HPDE6-E6E7 (cell line): ENCODE data around the gene NACC2.
A peak's percentile ranks its signal among the peaks of the same experiment; 100 is the strongest.
"Not testable (repeated sequence)": the region's sequence is repeated elsewhere in the genome, so short reads cannot be mapped to it uniquely, and the experiment has no call there.

Experiments
- DNase-seq: peaks from one replicate; pipeline ENCODE4 v3.0.0; 2011; ENCODE audit warnings: missing footprints; ENCODE audit errors: extremely low spot score

NACC2 gene

DNA sequence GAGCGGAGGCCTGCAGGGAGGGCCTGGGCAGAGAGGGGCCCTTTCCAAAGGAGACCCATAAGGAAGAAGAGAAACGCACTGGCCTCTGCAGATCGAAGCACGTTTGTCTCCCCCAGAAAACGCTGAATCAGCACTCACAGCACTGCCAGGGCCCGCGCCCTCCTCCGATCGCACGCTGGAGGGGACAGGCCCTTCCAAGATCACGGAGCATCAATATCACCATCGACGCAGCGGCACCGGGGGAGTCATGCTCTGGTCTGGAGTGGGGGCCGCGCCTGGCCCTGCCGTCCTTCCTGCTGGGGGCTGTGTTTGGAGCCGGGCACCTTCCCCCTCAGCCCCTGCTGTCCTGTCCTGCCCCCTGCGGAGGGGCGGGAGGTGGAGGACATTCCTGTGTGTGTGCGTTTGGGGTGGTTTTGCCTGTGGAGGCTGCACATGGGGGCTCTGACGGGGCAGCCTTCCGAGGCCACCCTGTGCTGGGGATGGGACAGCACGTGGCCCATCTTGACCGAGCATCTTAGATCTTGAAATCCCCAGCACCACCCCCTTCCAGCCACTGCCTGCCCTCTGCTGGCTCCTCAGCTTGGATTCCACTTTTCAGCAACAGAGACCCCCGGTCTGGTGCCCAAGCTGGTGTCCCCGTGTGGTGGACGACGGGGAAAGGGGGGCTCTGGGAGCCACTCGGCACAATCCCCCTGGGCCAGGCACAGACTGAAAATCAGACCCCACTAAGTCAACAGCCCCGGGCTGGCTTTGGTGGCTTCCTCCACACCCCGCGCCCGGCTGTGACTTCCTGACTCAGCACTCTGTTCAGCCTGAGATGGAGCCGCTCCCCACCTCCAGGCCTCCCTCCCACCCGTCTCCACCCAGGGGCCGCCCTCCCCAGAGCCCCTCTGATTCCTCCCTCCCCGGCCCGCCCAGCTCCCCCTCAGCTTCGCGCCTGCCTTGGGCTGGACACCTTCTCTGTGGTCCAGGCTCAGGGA is 15.3 kb upstream of the NACC2 start:
- no peak for DNase-seq

DNA sequence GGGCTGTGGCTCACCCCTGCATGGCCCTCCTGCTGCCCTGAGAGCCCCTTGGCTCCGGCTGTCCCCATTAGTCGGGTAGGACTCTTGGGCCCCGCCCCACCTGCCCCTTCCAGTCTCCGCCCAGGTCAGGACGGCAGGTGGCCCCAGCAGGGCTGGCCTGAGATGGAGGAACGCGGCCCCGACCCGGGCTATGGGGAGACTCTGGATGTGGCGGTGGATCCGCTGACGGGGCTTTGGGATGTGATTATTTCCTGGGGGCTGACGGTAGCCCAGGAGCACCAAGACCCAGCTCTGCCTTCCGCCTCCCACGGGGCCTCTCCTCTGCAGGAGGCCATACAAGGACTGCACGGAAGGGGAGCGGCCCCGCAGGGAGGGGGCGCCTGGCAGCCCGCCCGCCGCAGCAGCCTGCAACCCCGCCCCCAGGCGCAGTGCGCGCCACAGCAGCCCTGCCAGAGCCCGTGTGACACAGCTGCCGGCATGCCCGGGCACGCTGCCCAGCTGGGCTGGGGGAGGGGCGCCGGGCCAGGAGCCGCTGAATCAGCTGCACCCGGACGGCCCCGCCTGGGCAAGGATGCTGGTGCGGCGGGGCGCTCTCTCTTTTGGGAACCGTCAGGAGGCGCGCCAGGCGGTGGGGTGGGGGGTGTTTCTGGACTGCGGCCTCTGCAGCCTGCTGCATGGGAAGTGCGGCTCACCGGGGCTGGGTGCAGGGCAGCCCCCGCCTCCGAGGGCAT is 14.4 kb upstream of the NACC2 start:
- peak; percentile 88 for DNase-seq

DNA sequence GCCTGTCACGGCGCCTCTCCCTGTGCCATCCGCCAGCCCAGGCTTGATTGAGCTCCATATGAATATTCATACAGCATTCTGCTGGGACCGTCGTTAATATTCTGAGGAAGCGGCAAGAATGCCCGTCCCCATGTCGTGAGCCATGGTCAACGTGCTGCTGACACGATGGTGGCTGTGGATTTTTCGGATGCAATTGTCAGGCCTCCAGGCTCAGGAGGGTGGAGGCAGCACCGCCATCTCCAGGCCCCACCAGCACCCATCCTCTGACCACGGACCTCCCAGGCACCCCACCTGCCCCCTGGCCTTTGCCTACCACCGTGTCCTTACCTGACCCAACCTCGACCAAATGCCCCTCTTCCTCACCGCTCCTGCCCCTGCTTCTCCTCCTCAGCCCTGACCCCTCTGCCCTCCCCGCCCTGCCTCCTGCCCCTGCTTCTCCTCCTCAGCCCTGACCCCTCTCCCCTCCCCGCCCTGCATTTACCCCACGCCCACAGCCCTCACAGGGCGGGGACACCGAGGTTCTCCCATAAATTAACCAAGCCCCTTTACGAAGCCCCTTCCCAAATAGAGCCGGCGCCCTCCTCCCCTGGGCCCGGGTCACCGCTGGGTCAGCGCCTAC is 13.7 kb upstream of the NACC2 start:
- no peak for DNase-seq

DNA sequence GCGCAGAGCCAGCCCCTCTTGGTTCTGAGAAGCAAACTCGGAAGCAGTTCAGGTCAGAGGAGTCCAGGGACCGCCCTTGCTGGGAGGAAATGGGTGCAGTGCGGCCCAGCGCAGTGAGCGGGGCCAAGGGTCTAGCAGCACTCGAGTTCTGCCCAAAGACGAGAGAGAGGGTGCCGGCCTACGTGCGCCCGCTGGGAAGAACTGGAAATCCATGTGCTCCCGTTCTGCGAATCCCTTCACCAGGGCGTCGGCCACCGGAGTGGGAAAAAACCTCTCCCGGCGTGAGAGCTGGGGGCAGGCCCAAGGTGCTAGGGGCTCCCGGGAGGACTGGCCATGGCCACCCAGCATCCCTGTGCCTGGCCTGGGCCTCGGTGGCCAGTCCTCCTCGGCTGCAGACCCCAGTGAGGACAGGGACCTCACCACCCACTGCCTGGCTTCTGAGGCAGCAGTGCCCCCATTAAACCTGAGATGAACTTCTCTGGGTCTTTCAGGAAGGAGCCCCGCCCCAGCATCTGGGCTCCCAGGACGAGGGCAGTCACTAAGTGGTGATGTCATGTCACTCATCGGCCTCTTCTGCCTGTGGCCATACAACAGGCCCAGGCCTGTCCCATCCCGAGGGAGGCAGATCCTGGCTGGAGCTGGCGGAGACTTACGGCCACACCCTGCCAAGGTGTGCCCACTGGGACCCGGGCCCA is 13.0 kb upstream of the NACC2 start:
- peak; percentile 76 for DNase-seq

DNA sequence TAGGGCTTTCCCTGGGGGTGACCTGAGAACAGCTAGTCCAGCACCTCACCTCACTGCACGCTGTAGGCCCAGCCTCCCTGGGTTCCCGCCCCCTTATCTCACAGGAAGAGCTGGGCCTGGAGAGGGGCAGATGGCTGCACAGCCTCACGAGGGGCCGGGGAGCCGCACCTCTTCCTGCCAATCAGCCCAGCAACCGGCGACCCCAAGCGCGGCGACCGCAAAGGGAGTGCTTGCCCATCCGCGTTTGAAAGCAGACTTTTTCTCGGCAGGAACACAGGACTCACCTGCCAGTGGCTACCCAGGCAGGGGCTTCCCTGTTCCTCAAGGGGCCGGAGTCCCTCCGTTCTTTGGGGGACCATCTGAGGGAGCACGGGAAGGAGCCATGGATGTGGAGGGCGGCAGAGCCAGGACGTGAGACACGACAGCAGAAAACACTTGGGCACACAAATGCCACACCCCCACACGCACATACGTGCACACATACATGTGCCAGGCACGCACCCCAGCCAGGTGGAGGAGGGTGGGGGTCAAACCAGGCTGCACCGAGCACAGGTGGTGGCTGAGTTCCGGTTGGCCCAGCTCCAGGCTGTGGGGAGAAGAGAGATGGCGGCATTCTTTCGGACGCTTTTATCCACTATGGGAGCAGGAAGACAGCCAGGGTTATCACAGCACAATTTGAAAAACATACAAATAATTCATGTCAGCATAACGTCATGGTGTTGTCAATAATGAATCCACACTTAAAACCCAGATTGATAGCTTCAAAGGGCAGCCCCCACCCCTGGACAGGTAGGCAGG is 12.3 kb upstream of the NACC2 start:
- DNase-seq = no peak

DNA sequence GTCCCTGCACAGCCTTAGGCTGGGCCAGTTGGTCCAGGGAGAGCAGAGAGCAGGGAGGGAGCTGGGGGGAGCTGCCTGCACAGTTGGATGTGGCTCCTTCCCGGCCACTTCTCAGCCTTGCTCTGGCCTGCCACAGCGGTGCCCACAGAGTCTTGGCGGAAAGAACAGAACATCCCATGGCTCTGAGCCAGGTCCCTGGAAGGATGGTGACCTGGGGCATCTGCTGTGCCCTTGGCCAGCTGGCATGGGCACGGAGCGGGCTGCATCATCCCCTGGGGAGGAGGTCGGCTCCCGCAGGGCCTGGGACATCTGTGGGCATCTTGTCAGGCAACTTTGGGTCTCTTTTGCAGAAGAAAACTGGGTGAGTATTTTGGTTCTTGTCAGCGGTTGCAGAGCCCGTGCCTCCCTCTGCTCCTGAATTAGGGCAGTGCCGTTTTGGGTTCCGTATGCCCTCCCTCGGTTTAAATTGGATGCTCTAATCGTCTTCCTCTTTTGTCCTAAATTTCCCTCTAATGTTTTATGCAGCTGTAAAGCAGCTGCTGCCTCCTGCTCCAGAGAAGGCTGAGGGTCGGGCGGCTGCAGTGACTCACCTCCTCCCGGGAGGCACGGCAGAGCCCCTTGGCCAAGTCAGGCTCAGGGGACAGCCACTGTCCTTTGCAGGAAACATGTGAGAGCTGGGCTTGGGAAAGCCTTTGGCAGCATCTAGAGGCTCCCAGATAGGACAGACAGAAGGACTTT is 10.5 kb upstream of the NACC2 start:
- DNase-seq = no peak

DNA sequence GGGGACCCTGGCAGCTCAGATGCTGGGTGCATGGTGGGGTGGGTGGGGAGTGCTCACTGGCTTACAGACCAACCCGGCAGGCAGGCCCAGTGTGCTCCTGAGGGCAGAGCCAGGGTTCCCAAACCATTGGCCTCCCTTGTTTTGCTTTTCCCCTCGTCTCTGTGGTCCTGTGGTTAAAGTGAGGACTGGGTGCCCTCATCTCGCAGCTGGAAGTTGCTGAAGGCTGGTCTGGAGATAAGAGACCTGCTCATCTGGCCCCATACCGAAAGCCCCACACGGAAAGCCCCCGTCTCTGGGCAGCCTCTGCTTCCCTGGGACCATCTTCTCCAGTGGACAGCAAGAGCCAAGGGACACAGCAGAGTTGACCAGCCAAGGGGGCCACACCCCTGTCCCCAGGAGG is 9.8 kb upstream of the NACC2 start:
- DNase-seq = no peak

DNA sequence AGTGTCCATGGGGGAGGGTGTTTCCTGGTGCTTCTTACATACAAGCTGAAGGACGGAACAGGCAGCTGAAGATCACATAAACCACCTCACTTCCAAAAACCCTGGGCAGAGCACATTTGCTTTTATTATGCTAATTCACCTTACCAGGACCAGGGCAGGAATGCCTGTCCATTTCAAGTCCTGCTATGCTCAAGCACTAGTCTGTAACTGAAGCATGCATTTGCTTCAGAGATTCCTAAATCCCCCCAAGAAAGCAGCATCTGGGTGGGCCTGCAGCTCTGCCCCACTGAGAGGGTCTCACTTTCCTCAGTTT is 9.4 kb upstream of the NACC2 start:
- no peak for DNase-seq

DNA sequence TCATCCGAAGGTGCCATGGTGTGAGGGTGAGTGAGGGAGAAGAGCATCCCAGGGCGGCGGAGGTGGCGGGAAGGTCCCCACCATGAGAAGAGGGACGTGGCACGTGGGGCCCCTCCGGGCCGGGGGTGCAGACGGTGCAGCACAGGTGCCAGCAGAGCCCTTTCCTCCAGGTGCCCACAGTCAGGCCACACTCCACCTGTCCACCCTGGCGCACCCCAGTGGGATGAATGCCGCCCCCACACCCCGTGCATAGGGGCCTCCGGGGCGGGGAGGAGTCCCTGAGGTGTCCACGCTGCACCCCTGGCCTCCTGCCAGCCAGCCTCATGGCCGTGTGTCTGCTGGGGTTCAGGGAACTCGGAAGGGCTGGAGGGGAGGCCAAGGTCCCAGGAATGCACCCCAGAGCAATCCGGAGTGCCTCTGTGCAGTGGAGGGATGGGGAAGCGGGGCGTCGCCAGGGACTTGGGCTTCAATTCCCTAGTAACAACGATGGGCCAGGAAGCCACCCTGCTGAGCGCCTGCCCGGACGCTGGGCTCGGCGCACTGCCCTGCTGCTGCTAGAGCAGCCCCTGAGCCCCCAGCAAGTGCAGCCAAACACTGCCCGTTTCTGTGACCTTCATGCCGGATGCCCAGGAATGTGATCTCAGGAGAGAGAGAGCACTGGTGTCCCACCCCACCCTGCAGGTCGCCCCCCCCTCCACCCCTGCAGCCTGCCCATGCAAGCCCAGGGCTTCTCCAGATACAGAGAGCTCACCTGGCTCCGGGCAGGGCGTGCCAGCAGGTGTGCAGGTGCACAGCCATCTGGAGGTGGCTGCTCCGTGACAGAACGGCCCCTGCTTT is 8.8 kb upstream of the NACC2 start:
- no peak for DNase-seq

DNA sequence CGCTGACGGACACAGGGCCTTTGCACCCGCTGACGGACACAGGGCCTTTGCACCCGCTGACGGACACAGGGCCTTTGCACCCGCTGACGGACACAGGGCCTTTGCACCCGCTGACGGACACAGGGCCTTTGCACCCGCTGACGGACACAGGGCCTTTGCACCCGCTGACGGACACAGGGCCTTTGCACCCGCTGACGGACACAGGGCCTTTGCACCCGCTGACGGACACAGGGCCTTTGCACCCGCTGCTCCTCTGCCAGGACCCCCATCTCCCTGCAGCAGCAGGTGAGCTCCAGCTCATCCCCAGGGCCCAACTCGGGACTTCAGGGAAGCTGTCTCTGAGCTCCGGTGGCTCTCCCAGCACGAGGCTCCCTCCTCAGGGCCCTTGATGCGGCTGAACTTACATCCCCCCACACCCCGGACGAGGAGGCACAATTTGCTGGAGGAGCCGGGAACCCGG is 6.6 kb upstream of the NACC2 start:
- DNase-seq = not testable (repeated sequence)

DNA sequence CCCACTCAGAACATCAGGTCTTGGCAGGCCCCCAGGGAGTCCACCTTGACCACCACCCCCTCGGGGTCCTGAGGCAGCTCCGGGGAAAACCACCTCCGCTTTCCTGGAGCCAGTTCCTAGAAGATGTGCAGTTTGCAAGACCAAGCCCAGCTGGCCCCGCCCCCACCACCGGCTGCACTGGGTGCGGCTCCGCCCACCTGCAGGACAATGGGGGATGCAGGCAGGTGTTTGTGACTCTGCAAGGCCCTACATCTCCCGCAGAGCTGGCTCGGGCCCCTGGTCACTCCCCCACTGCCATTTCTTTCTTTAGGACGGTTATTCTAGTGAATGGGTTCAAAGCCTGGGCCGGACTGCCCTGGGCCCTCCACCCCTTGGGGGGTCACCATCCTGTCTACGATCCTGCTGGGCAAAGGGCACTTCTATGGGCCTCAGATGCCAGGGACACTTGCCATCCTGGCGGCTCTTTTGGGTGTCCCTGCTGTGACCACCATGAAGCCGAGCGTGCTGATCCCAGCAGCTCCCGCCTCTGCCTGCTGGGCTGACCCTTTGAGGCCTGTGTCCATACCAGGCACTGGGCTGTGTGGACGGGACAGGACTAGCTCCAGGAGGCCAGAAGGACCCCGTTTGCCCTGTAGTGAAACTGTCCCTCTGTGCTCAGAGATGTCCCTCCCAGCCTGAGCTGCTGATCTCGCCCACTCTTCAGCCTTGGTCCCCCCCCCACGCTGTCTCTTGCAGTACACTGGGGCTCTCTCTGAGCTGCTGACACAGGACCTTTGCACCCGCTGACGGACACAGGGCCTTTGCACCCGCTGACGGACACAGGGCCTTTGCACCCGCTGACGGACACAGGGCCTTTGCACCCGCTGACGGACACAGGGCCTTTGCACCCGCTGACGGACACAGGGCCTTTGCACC is 5.9 kb upstream of the NACC2 start:
- no peak for DNase-seq

DNA sequence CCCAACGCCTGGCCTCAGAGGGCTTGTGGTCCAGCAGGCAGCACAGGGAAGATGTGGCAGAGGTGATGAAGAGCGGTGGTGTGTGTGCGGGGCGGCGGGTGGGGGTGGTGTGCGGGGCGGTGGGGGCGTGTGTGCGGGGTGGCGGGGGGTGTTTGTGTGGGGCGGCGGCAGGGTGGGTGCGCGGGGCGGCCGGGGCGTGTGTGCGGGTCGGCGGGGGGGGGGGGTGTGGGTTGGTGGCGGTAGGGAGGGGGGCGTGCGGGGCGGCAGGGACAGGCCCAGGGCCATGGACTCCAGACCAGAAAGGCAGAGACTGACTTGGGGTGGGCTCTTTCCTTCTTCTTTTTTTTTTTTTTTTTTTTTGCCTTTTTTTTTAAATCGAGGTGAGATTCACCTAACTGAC is 4.5 kb upstream of the NACC2 start:
- no peak for DNase-seq

DNA sequence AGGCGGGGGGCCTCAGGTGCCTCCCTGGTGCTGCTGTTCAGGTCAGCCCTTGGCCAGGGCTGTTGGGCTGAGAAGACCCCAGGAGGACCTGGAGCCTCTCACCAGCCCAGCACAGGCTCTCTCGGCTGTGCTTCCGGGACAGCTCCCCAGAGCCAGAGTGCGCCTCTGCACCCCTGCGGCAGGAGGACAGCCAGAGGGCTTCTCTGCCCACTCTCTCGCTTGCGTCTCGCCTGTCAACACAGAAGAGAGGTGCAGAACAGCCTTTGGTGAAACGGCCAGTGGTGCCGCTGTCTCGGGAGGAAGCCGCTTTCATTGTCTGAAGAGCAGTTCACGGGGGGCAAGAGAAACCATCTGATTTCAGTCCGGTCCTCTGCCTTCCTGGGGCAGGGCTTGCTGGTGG is 3.8 kb upstream of the NACC2 start:
- no peak for DNase-seq

DNA sequence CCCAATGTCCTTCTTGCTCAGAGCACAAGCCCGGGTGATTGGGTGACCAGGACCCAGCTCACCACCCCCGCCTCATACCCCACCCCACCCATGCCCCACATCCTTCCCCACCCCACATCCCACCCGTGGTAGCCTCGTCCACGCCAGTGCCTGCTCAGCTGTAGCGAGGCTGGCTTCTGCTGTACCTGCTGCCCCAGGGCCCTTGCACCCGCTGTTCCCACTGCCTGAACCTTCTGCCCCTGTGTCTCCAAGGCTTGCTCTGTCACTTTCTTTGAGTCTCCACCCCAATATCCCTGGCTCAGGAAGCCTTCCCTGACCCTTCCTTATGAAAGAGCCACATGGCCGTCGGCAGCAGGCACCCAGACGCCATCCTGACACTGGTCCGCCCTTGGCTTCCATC is 3.1 kb upstream of the NACC2 start:
- no peak for DNase-seq

DNA sequence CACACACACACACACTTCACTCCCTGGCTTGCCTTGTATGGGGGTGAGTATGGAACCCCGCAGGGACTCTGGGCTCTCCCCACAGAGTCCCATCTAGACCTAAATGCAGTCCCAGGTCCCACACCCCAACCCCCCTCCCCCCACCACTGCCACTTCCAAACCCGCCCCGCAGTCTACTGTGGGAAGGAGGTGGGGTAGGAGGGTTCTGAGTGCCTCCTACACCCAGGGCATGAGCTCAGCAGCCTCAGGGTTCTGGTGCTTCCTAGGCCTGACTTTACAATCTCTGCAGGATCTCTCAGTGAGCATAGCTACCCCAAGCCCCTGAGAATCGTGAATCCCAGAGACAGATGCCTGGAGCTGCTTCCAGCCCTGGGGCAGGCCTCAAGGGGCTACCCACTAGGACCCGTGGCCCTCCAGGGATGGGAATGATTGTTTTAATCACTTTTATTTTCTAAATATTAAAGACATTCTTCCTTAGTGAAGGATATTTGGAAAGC is 1.5 kb upstream of the NACC2 start:
- no peak for DNase-seq

DNA sequence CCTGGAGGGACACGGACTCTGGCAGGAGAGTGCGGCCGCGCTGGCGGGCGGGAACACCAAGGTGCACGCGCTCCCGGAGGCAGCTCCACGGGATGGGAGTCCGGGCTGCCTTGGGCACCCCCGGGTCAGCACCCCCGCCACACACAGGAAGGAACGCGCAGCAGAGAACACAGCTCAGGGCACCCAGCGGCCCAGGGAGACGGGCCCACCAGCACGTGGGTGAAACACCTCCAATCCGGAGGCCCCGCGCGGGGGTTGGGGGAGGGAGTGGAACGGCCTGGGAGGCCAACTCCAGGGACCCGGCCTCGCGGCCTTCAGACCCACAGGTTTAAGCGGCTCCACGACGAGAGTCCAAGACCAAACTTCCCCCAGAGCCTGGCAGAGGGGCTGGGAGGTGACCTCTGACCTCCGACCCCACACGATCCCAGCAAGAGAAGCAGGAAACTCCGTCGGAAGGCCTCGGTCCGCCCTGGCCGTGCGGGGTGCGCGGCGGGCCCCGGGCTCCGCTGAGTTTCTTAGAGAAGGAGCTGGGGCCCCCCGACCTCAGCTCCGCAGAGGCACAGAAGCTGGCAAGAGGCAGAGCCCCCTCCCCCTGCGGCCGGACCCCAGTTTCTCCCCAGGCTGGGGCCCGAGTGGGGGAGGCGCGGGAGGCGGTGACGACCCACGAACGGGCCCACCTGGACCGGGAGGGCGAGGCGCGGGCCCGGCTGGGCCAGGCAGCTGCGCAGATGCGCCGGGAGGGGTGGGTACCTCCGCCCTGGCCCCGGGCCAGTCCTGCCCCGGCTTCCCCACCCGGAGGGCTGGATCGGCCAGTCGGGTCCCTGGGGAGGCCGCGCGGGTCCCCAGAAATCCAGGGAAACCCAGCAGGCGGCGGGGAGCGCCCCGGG is 851 bp downstream of the NACC2 start:
- DNase-seq = no peak

DNA sequence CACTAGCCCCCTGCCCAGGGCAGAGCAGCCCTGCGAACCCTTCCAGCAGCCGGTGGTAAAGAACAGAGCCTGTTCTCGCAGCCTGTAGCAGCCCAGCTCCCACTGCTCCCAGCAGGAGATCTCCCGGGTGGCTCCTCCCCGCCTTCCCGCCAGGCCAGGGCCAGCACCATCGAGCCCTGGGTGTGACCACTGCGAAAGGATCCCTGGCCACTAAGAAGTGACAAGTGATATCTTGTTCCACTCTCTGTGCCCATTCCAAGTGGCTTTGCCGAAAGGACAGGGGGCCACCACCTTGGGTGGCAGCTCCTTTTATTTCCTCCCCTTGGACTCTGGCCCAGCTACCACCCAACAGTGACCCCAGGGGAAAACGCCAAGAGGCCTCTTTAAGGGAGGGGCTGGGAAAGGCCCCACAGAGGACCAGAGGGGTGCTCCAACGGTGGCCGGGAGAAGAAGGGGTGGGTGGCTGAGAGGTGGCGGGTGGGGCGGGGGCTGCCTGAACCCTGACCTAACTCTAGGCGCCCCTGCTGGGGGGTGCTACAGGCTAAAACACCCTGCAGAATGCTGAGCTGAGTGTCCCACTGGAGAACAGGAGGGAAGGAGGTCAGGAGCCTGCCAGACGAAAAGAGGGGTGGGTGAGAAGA is 1.6 kb downstream of the NACC2 start:
- DNase-seq = no peak
